Endothelial cell of umbilical vein (primary cell): Measurements from ENCODE around the gene HTR3D. TPM values are rescaled to one million over a fixed set of nuclear protein-coding genes. Genes with fewer than 3 reads are reported as not detected.

Experiments
- BruUV-seq: library from RNA; stranded (reverse); fragments of 400-500 nt; replicated peaks from 2 replicates; lab custom pipeline; 2021; lab: Mats Ljungman, UMichigan
- CTCF ChIA-PET: fragments of 300-600, 350-600 bp; sonication (Branson Sonifier 250); formaldehyde crosslinking; loops from one replicate; lab custom pipeline; 2021; ENCODE audit warnings: antibody characterized with exemption, inconsistent platforms; lab: Charles Lee
- POLR2A ChIA-PET: fragments of 300-600, 350-600 bp; sonication (Branson Sonifier 250); formaldehyde crosslinking; loops from one replicate; lab custom pipeline; 2021; ENCODE audit warnings: antibody characterized with exemption, inconsistent platforms; lab: Charles Lee
- DNase-seq: peaks from one replicate; pipeline ENCODE4 v3.0.0-alpha.2; 2011; ENCODE audit warnings: low read depth, low spot score
- FAIRE-seq: peaks from 2 replicates; lab custom pipeline; 2011; peaks lifted over from hg19 to GRCh38; lab: Jason Lieb, UNC
- H2AFZ ChIP-seq: 2 replicates; pipeline ENCODE4 v1.6.0; 2012; ENCODE audit warnings: low read depth, low read length, control low read depth, inconsistent platforms
- H3K27ac ChIP-seq: 2 replicates; pipeline ENCODE4 v1.5.1; 2011; ENCODE audit warnings: low read depth, mild to moderate bottlenecking, control low read depth, low read length, moderate library complexity; ENCODE audit not compliant: insufficient read depth
- H3K27me3 ChIP-seq, 2 experiments: 2 replicates each; pipeline versions ENCODE4 v1.6.0 to v1.6.1; 2011; ENCODE audit warnings: low read length in 2 of 2, mixed read lengths in 1 of 2; ENCODE audit not compliant: control insufficient read depth in 2 of 2, insufficient read depth in 2 of 2
- H3K36me3 ChIP-seq, 2 experiments: 2 replicates in 1 of 2; 3 replicates in 1 of 2; pipeline ENCODE4 v1.5.1; 2011; ENCODE audit warnings: low read length in 2 of 2, mild to moderate bottlenecking in 1 of 2, moderate library complexity in 1 of 2; ENCODE audit not compliant: control insufficient read depth in 2 of 2, insufficient read depth in 2 of 2; ENCODE audit errors: extremely low read depth in 1 of 2
- H3K4me1 ChIP-seq: 3 replicates; pipeline ENCODE4 v1.5.1; 2011; ENCODE audit warnings: mild to moderate bottlenecking, low read length; ENCODE audit not compliant: control insufficient read depth, insufficient read depth; ENCODE audit errors: extremely low read depth
- H3K4me2 ChIP-seq: 2 replicates; pipeline ENCODE4 v1.6.1; 2011; ENCODE audit warnings: low read length, control low read depth, mixed read lengths; ENCODE audit not compliant: insufficient read depth
- H3K4me3 ChIP-seq, 3 experiments: fragments of 200-600 bp in 1 of 3; sonication (generic), shearing (Covaris generic) in 1 of 3; replicated peaks in 1 of 3; 2 replicates each; pipeline ENCODE4 v1.5.1; 2011 to 2016; ENCODE audit warnings: control low read depth in 3 of 3, low read length in 3 of 3, mild to moderate bottlenecking in 2 of 3, inconsistent platforms in 1 of 3, low read depth in 1 of 3, moderate library complexity in 1 of 3; ENCODE audit not compliant: insufficient read depth in 1 of 3
- H3K79me2 ChIP-seq: 2 replicates; pipeline ENCODE4 v1.6.0; 2012; ENCODE audit warnings: low read length, inconsistent platforms; ENCODE audit not compliant: control insufficient read depth, insufficient read depth
- H3K9ac ChIP-seq: replicated peaks from 2 replicates; pipeline ENCODE3; 2011; ENCODE audit warnings: low read length, control low read depth; ENCODE audit not compliant: insufficient read depth; ENCODE audit errors: extremely low read depth
- H3K9me1 ChIP-seq: replicated peaks from 3 replicates; pipeline ENCODE4 v1.6.0; 2011; ENCODE audit warnings: mild to moderate bottlenecking, low read length; ENCODE audit not compliant: control insufficient read depth, insufficient read depth; ENCODE audit errors: extremely low read depth
- H3K9me3 ChIP-seq: replicated peaks from 2 replicates; pipeline ENCODE4 v1.5.1; 2012; ENCODE audit warnings: low read length, inconsistent platforms; ENCODE audit not compliant: control insufficient read depth, insufficient read depth
- H4K20me1 ChIP-seq: replicated peaks from 2 replicates; pipeline ENCODE3; 2011; ENCODE audit warnings: mild to moderate bottlenecking, low read length; ENCODE audit not compliant: control insufficient read depth, insufficient read depth; ENCODE audit errors: extremely low read depth
- CTCF ChIP-seq, 2 donors: IDR thresholded peaks; 1 replicate in 1 of 2; 2 replicates in 1 of 2; pipeline ENCODE4 v1.5.1; 2011; ENCODE audit warnings: low read length in 2 of 2, mild to moderate bottlenecking in 2 of 2, moderate library complexity in 2 of 2, control low read depth in 1 of 2, inconsistent platforms in 1 of 2, low read depth in 1 of 2; ENCODE audit not compliant: insufficient read depth in 1 of 2; ENCODE audit errors: extremely low read depth in 1 of 2
- EZH2 ChIP-seq: IDR thresholded peaks from 2 replicates; pipeline ENCODE4 v1.6.1; 2012; ENCODE audit warnings: borderline replicate concordance, low read depth, mild to moderate bottlenecking, moderate library complexity, low read length, inconsistent platforms; ENCODE audit not compliant: severe bottlenecking
- FOS ChIP-seq: IDR thresholded peaks from 2 replicates; pipeline ENCODE4 v1.6.1; 2011; ENCODE audit warnings: mild to moderate bottlenecking, low read length, moderate library complexity, borderline replicate concordance; ENCODE audit not compliant: insufficient read depth
- GATA2 ChIP-seq: IDR thresholded peaks from 2 replicates; pipeline ENCODE4 v1.7.0; 2011; ENCODE audit warnings: low read depth, mild to moderate bottlenecking, moderate library complexity, mixed read lengths, low read length; ENCODE audit not compliant: insufficient read length, insufficient read depth
- JUN ChIP-seq: IDR thresholded peaks from 2 replicates; pipeline ENCODE4 v1.6.1; 2011; ENCODE audit warnings: borderline replicate concordance, low read depth; ENCODE audit not compliant: insufficient read length, insufficient read depth
- MAX ChIP-seq: IDR thresholded peaks from 2 replicates; pipeline ENCODE4 v1.6.1; 2011; ENCODE audit not compliant: insufficient read depth, insufficient read length
- MYC ChIP-seq: IDR thresholded peaks from one replicate; pipeline ENCODE4 v1.6.1; 2011; ENCODE audit warnings: mild to moderate bottlenecking, low read depth, low read length
- POLR2A ChIP-seq: IDR thresholded peaks from 2 replicates; pipeline ENCODE4 v1.6.1; 2012; ENCODE audit warnings: low read depth, mild to moderate bottlenecking, control low read depth, low read length
- POLR2AphosphoS5 ChIP-seq: IDR thresholded peaks from 2 replicates; pipeline ENCODE4 v1.6.1; 2012; ENCODE audit warnings: low read depth, mild to moderate bottlenecking, control low read depth, low read length, moderate library complexity; ENCODE audit not compliant: insufficient read depth
- dilution Hi-C: fragments of 300-500 bp; cut with MboI; formaldehyde crosslinking; loops from one replicate; pipeline ENCODE4 v1.15.0; 2019; ENCODE audit warnings: low sequenced_read_pairs; ENCODE audit not compliant: extremely low pct_ligation_motif_present
- intact Hi-C: fragments of 100-400 bp; cut with micrococcal nuclease; formaldehyde crosslinking; loops from one replicate; pipeline ENCODE4 v1.10.0; 2022
- polyA plus RNA-seq, 4 experiments: library from polyadenylated mRNA; depleted of rRNA in 3 of 4; stranded (reverse) in 3 of 4; unstranded in 1 of 4; fragments of >200 nt; gene quantifications; 2 replicates each; pipeline versions ENCODE4 v1.2.1 to v1.2.3, GENCODE V29; 2011 to 2012; ENCODE audit warnings: missing spikeins in 1 of 4
- total RNA-seq: library from RNA; stranded (reverse); gene quantifications from 2 replicates; pipeline ENCODE4 v1.2.3, GENCODE V29; 2021

Gene HTR3D
- total and polyA plus RNA-seq, 2 donors (not counting 3 experiments of a cell fraction or from before 2014, with no cell fraction given): not detected

GRCh38 chr3:184029443-184029842 lies 2.1 kb upstream of the HTR3D start:
- no peaks in the 10 kb centered on the region for H4K20me1 ChIP-seq
- H3K9me3 ChIP-seq: no peaks in the 10 kb centered on the region
- DNase-seq (no peak), FAIRE-seq (no peak)
- H3K4me1 ChIP-seq: no peaks in the 10 kb centered on the region
- no peak overlapping the region for H3K27ac ChIP-seq
- peaks cover 5 to 6% of the 10 kb centered on the region in 2 experiments for H3K27me3 ChIP-seq
- H3K9me1 ChIP-seq: no peaks in the 10 kb centered on the region
- BruUV-seq: no TSS peak
- dilution Hi-C loops: no loop called here
- ChIA-PET CTCF (interaction anchor here (1.1 to 1.9 kb wide), 3 partner anchors 12 to 59 kb away, joined by 3 to 4 read pairs (median 3); partner anchors contain the start of gene ABCC5), POLR2A (no interaction called here)
- TF ChIP-seq POLR2A: no peak
- no peak for TF ChIP-seq MYC
- TF ChIP-seq POLR2AphosphoS5: no peak
- no peak for TF ChIP-seq EZH2
- no peak for TF ChIP-seq GATA2
- intact Hi-C loops: no loop called here
- H3K4me3 ChIP-seq: no peak overlapping the region
- H2AFZ ChIP-seq: no peak overlapping the region
- no peak overlapping the region for H3K4me2 ChIP-seq
- no peak overlapping the region for H3K9ac ChIP-seq
- H3K79me2 ChIP-seq: no peaks in the 10 kb centered on the region
- H3K36me3 ChIP-seq: no peaks in the 10 kb centered on the region

- Histone ChIP-seq H3K4me2 (no peak overlapping the region), H3K79me2 (no peaks in the 10 kb centered on the region), H3K27me3 (peaks cover 12 to 14% of the 10 kb centered on the region in 2 experiments), H3K9me3 (no peaks in the 10 kb centered on the region), H3K9me1 (no peaks in the 10 kb centered on the region), H3K27ac (no peak overlapping the region), H4K20me1 (no peaks in the 10 kb centered on the region), H3K4me1 (no peaks in the 10 kb centered on the region), H3K36me3 (no peaks in the 10 kb centered on the region), H3K9ac (no peak overlapping the region), H3K4me3 (no peak overlapping the region), H2AFZ (no peak overlapping the region)
- FAIRE-seq: no peak
- DNase-seq: no peak
- no TSS peak for BruUV-seq
- dilution Hi-C loops: no loop called here
- CTCF ChIA-PET: interaction anchor here (1.1 to 1.9 kb wide), 2 partner anchors 11 to 58 kb away, joined by 3 to 4 read pairs; no protein-coding TSS in a partner anchor
- TF ChIP-seq MYC (no peak), MAX (no peak), POLR2A (no peak), EZH2 (no peak), GATA2 (no peak), FOS (no peak), CTCF (IDR thresholded peaks at IDR 0.05; ENCODE audit: extremely low read depth in 1 of 2, insufficient read depth in 1 of 2, low read depth in 1 of 2, low read length in 2 of 2) (no peak), POLR2AphosphoS5 (no peak), JUN (no peak)
- POLR2A ChIA-PET: no interaction called here
- intact Hi-C loops: no loop called here
Observed at GRCh38 chr3:184030536-184030935, 1.0 kb upstream of the HTR3D start.
